Gastroesophageal sphincter (tissue), 4 donors: ENCODE measurements around the gene ITGA3. TPM values are rescaled to one million over a fixed set of nuclear protein-coding genes. Genes with fewer than 3 reads are reported as not detected.

Experiments used
- ATAC-seq: fragments of 150-250 bp; one replicate; pipeline ENCODE4 v1.9.1; 2016; ENCODE audit warnings: mild to moderate bottlenecking, moderate library complexity
- H3K27ac ChIP-seq, 4 donors: fragments of 200-600 bp; sonication (generic) in 3 of 4; 1 replicate in 3 of 4; 2 replicates in 1 of 4; pipeline ENCODE4 v1.5.1; 2016 to 2019
- H3K27me3 ChIP-seq: fragments of 200-600 bp; sonication (generic); one replicate; pipeline ENCODE4 v1.5.1; 2019
- H3K36me3 ChIP-seq, 2 donors: fragments of 200-600 bp; sonication (generic); one replicate each; pipeline ENCODE4 v1.5.1; 2019; ENCODE audit warnings: control low read depth in 1 of 2
- H3K4me1 ChIP-seq, 3 donors: fragments of 200-600 bp; sonication (generic); 1 replicate in 2 of 3; 2 replicates in 1 of 3; pipeline ENCODE4 v1.5.1; 2016 to 2019; ENCODE audit warnings: control low read depth in 2 of 3
- H3K4me3 ChIP-seq, 2 donors: fragments of 200-600 bp; sonication (generic); one replicate each; pipeline ENCODE4 v1.5.1; 2019; ENCODE audit warnings: mild to moderate bottlenecking in 1 of 2, moderate library complexity in 1 of 2
- H3K9me3 ChIP-seq, 3 donors: fragments of 200-600 bp; sonication (generic); one replicate each; pipeline ENCODE4 v1.5.1; 2017 to 2019; ENCODE audit warnings: control low read depth in 2 of 3
- CTCF ChIP-seq, 4 experiments: fragments of 200-600 bp in 2 of 4; fragments of 450-650 bp in 2 of 4; sonication (generic) in 1 of 4; IDR thresholded peaks; one replicate each; pipeline ENCODE4 v1.5.1; 2017 to 2019; ENCODE audit warnings: antibody characterized with exemption in 4 of 4, mild to moderate bottlenecking in 2 of 4, moderate library complexity in 2 of 4
- EP300 ChIP-seq: sonication (generic); formaldehyde crosslinking; IDR thresholded peaks from one replicate; pipeline ENCODE4 v1.6.1; 2017; ENCODE audit warnings: antibody characterized with exemption, mild to moderate bottlenecking
- POLR2A ChIP-seq, 2 donors: fragments of 450-650 bp; IDR thresholded peaks; one replicate each; pipeline ENCODE4 v1.6.1; 2017; ENCODE audit warnings: antibody characterized with exemption in 2 of 2, mild to moderate bottlenecking in 2 of 2, moderate library complexity in 1 of 2
- POLR2AphosphoS5 ChIP-seq: sonication (generic); formaldehyde crosslinking; IDR thresholded peaks from one replicate; pipeline ENCODE4 v1.6.1; 2017; ENCODE audit warnings: antibody characterized with exemption
- WGBS, 2 donors: methylation state at CpG; one replicate each; pipeline ENCODE4 v1.1.5; 2018; ENCODE audit warnings: low coverage in 1 of 2; 5-methylcytosine and 5-hydroxymethylcytosine counted together
- total RNA-seq, 4 donors: library from RNA; depleted of rRNA; stranded (reverse); fragments of >200 nt; gene quantifications; one replicate each; pipeline ENCODE4 v1.1.0, GENCODE V29; 2016

ITGA3 gene
- total RNA-seq, 4 donors from 2014 or later: 62.4 to 131 (median 124) TPM

GRCh38 chr17:50071692-50072091 lies 15.8 kb downstream of the ITGA3 start:
- no CpG with 5 or more reads among the region's 6 CpGs for WGBS, 2 donors
- ATAC-seq: no peak
- peaks cover 0 to 96% of the 10 kb centered on the region in 2 donors for H3K36me3 ChIP-seq

GRCh38 chr17:50072130-50072529 lies 16.2 kb downstream of the ITGA3 start:
- no peak for ATAC-seq
- Histone ChIP-seq H3K27me3 (no peaks in the 10 kb centered on the region), H3K27ac (no peak overlapping the region), H3K9me3 (no peaks in the 10 kb centered on the region), H3K4me1 (no peaks in the 10 kb centered on the region), H3K4me3 (no peak overlapping the region), H3K36me3 (peaks cover 0 to 96% of the 10 kb centered on the region in 2 donors)
- TF ChIP-seq POLR2AphosphoS5 (no peak), CTCF (IDR thresholded peaks at IDR 0.05) (no peak), EP300 (no peak), POLR2A (IDR thresholded peaks at IDR 0.05) (no peak)
- 83% methylated on average over 1 of the region's 3 CpGs; no CpG with 5 or more reads in 1 of the 2 donors for WGBS, 2 donors

More at GRCh38 chr17:50071692-50072091, 15.8 kb downstream of the ITGA3 start:
- no peak for TF ChIP-seq CTCF (IDR thresholded peaks at IDR 0.05)
- no peak for TF ChIP-seq EP300
- TF ChIP-seq POLR2AphosphoS5: no peak
- TF ChIP-seq POLR2A (IDR thresholded peaks at IDR 0.05): no peak
- H3K9me3 ChIP-seq: no peaks in the 10 kb centered on the region
- no peaks in the 10 kb centered on the region for H3K27me3 ChIP-seq
- no peak overlapping the region for H3K27ac ChIP-seq
- no peak overlapping the region for H3K4me3 ChIP-seq
- H3K4me1 ChIP-seq: no peaks in the 10 kb centered on the region

GRCh38 chr17:50072925-50073324 lies 17.0 kb downstream of the ITGA3 start:
- WGBS, 2 donors: 100% methylated on average over 1 of the region's 1 CpG; no CpG with 5 or more reads in 1 of the 2 donors
- Histone ChIP-seq H3K36me3 (peaks cover 0 to 96% of the 10 kb centered on the region in 2 donors), H3K27ac (no peak overlapping the region), H3K4me3 (no peak overlapping the region), H3K27me3 (no peaks in the 10 kb centered on the region), H3K9me3 (no peaks in the 10 kb centered on the region), H3K4me1 (no peaks in the 10 kb centered on the region)
- ATAC-seq: no peak
- no peak for TF ChIP-seq POLR2A (IDR thresholded peaks at IDR 0.05)
- TF ChIP-seq EP300: no peak
- TF ChIP-seq CTCF (IDR thresholded peaks at IDR 0.05): no peak
- no peak for TF ChIP-seq POLR2AphosphoS5

GRCh38 chr17:50074227-50074626 lies 18.3 kb downstream of the ITGA3 start:
- Histone ChIP-seq H3K4me3 (no peak overlapping the region), H3K9me3 (no peaks in the 10 kb centered on the region), H3K4me1 (peaks cover 0 to 3% (median 0%) of the 10 kb centered on the region in 3 donors), H3K36me3 (peaks cover 0 to 98% of the 10 kb centered on the region in 2 donors), H3K27ac (no peak overlapping the region), H3K27me3 (no peaks in the 10 kb centered on the region)
- no peak for ATAC-seq
- TF ChIP-seq CTCF (IDR thresholded peaks at IDR 0.05) (no peak), EP300 (no peak), POLR2A (IDR thresholded peaks at IDR 0.05) (no peak), POLR2AphosphoS5 (no peak)
- WGBS, 2 donors: 100% methylated on average over 1 of the region's 6 CpGs; no CpG with 5 or more reads in 1 of the 2 donors

GRCh38 chr17:50075446-50076032 lies 19.6 kb downstream of the ITGA3 start:
- WGBS, 2 donors: no CpG with 5 or more reads among the region's 16 CpGs
- ATAC-seq: peak; percentile 13
- TF ChIP-seq POLR2A (IDR thresholded peaks at IDR 0.05) (no peak), EP300 (no peak), POLR2AphosphoS5 (no peak), CTCF (IDR thresholded peaks at IDR 0.05) (no peak)
- Histone ChIP-seq H3K4me1 (peaks cover 0 to 10% (median 0%) of the 10 kb centered on the region in 3 donors), H3K27ac (peak overlapping the region in 1 of 4 donors; percentile 35), H3K4me3 (no peak overlapping the region), H3K27me3 (no peaks in the 10 kb centered on the region), H3K9me3 (no peaks in the 10 kb centered on the region), H3K36me3 (peaks cover 0 to 100% of the 10 kb centered on the region in 2 donors)
